GM19193 (cell line): ENCODE results near the gene KIAA1755.

Source experiments
- POLR2A ChIP-seq: IDR thresholded peaks from 4 replicates; pipeline ENCODE4 v1.6.1; 2011; ENCODE audit not compliant: insufficient read depth, insufficient read length; ENCODE audit errors: extremely low read depth

The KIAA1755 gene

GRCh38 chr20:38238829-38239228 lies 21.7 kb downstream of the KIAA1755 start:
- TF ChIP-seq POLR2A, result no peak

- TF ChIP-seq POLR2A, result no peak
Measured at GRCh38 chr20:38237381-38237780, 23.2 kb downstream of the KIAA1755 start.

DNA sequence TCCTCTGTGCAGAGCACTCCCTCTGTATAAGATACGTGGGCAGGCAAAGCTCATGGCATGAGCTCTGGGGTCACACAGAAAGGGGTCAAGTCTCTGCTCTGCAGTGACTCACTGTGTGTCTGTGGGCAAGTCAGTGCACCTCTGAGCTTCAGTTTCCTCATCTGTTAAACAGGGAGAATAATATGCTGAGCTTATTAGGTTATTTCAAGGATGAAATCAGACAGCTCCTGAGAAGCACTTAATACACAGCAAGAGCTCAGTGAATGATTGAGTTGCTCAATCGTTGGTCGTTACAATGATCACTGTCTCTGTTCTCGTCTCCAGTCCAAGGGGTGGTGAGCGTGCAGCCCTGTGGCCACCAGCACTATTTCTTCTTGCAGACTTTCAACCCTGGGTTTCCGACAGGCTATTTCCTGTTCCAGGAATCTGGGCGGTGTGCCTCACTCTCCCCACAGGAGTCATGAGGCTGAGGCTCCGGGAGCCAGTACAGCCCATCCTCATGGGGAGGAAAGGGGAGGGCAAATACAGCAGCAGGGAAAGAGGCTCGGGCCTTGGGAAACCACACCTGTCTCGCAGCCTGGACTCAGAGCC lies 28.9 kb downstream of the KIAA1755 start:
- TF ChIP-seq POLR2A, result no peak

DNA sequence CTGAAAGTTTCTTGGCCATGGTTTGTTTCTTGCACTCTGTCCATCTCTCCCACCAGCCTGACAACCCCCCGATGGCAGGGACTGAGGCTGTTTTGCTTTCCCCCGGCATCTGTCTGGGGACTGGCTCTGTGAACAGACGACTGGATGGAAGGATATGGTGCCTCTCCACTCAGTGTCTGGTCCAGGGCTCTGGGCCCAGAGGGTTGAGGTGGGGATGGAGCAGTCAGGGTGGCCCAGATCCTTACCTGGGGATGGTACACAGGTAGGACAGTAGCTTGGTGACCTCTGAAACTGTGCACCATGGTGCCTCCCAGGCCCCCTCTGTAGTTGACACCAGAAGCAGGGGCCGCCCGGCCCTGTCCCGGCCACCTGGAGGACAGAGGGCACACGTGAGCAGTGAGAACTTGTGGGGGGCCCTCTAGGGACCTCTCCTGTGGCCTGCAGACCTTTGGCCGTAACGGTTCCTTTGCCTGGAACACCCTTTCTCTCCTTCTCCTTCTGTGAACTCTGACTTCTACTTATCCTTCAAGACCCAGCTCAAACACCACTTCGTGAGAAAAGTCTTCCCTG lies 29.5 kb downstream of the KIAA1755 start:
- TF ChIP-seq POLR2A, result no peak

GRCh38 chr20:38230253-38230551 lies 30.3 kb downstream of the KIAA1755 start:
- TF ChIP-seq POLR2A, result no peak

DNA sequence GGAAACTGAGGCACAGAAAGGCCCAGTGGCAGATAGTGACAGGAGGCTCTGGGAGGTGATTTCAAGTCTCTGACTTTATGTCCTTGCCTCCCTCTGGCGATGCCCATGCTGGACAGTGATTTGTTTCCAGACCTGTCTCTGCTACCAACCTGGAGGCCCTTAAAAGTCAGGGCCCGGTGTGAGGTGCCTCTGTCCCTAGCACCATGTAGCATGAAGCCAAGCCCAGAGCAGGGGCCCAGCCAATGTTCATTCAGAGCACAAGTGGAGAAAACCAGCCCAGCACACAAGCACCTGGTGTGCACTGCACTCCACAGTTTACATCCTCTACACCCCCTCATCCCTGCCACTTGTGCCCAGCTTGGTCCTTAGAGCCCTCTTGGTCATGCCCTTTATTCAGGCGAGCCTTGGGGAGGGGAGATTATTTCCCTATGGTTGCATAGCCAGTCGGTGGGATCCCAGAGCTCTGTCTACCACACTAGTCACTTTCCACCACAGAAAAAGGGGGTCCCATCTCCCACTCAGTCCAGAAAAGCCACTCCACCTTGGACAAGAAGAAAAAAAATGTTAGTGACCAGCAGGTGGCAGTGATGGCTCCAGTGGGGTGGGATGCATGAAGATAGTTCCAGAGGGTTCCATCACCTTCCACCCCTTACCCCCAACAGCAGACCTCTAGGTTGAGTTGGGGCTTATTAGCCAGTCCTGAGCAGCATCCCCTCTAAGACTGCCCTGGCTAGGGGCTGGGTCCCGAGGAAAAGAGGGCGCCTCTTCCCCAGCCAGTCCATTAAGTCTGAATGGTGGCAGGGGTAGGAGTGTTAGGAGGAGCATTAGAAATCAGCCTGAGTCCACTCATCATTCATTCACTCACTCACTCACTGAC lies 30.9 kb downstream of the KIAA1755 start:
- TF ChIP-seq POLR2A, result no peak

DNA sequence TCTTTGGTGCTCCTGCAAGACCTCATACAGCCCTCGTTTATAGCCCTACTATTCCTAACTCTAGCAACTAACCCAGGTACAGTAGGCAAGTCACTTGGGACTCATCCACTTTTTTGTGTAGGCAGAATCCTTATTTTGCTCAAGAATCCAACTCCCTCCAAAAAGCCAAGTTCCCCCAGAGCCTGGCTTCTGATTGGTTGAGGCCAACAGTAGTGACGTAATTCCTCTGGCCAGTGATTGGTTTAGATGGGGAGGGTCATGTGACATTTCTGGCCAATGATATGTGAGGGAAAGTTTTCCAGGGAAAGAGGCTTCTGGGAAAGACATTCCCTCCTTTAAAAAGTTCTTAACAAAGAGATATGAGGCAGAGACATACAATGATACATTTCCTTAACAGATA lies 32.1 kb downstream of the KIAA1755 start:
- no peak for TF ChIP-seq POLR2A

- no peak for TF ChIP-seq POLR2A
Measured at GRCh38 chr20:38227420-38228360, 32.8 kb downstream of the KIAA1755 start.

DNA sequence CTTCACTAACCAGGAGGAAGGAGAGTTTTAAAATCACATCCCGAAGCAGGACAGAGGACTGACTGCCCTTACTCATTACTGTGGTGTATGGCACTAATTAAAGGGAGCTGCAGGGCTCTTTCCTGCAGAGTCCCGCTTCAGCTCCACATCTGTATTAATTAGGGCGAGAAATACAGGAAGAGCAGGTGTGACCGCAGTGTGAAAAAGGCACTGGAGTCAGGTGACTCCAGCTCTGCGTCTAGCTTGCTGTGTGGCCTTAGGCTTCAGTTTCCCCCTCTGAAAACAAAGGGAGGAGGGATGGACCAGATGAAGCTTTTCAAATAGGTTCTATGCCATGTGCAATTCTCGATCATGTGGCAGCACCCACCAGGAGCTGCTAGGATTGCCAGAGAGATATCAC lies 34.0 kb downstream of the KIAA1755 start:
- no peak for TF ChIP-seq POLR2A

- no peak for TF ChIP-seq POLR2A
Measured at GRCh38 chr20:38225900-38226263, 34.7 kb downstream of the KIAA1755 start.

- TF ChIP-seq POLR2A, result no peak
Measured at GRCh38 chr20:38225240-38225899, 35.2 kb downstream of the KIAA1755 start.

GRCh38 chr20:38224531-38224930 lies 36.0 kb downstream of the KIAA1755 start:
- no peak for TF ChIP-seq POLR2A

GRCh38 chr20:38223743-38224100 lies 36.8 kb downstream of the KIAA1755 start:
- no peak for TF ChIP-seq POLR2A

DNA sequence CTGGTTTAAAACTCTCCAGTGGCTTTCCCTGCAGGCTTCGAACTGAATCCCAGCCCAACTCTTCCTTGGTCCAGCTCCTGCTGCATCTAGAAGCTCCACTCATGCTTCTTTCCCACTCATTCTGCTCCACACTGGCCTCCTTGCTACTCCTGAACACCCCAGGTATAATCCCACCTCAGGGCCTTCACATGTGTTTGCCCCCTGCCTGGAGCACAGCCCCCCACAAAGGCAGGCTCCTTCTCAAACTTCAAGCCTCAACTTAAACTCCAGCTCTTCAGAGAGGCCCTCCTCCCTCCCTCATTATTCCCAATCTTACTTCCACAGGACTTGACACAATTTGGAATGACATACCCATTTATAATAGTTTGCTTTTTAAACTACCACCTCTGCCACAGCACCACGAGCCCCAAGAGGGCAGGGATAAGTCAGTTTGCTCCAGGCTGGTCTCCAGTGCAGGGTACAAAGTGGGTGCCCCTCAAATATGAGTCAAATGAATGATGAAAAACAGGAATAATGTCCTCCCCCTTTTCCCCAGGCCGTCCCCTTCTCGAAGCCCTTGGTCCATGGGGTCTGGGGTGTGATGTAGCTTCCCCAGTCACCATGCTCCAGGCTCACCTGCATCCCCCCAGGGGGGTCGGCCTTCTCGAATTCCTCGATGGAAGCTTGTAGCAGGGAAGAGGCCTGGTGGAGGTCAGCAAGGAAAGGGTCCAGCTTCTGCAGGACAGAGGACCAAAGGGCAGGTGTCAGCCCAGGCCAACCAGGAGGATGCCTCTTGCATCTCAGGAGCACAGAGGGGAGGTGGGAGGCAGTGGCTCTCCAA lies 37.4 kb downstream of the KIAA1755 start:
- TF ChIP-seq POLR2A, result no peak

DNA sequence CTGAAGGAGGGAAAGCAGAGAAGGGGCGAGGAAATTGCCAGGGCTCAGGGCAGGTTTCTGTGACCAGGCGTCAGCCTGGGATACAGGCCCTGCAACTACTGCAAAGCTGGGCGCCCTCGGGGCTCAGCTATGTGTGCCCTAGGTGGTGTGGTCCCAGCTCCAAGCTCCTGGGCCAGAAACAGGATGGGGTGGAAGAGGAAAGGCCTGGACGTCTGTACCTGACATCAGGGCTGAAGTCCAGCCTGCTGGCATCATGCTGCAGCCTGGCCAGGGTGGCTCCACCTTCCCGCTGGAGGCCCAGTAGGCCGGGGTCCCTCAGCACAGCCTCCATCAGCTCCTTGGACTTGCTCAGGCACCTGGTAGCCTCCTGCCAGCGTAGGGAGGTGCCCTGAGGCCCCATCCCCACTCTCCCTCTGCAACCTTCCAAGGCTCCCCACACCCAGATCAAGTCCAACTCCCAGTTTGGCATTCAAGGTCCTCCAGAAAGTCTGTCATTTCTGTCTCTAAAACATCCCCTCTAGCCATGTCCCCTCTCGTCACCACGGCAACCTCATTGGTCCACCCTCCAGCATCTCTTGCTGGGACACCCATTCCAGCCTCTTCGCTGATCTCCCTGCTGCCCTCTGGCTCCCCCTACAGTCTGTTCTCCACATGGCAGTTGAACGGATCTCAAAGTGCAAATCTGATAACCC lies 38.2 kb downstream of the KIAA1755 start:
- TF ChIP-seq POLR2A, result no peak
